ENCODE measurements around the gene PCA3. TPM values are rescaled to one million over a fixed set of nuclear protein-coding genes. Genes with fewer than 3 reads are reported as not detected.

The PCA3 gene
- total and polyA plus RNA-seq, 10 donors, result 0.27 to 0.35 TPM; not detected in 8

- Histone ChIP-seq H3K36me3 (no peaks in the 10 kb centered on the region), H3K4me1 (no peaks in the 10 kb centered on the region), H3K27ac (no peak overlapping the region), H3K9me3 (no peaks in the 10 kb centered on the region), H3K4me3 (no peak overlapping the region), H3K27me3 (replicated peaks in 1 of 7) (peaks cover 0 to 7% (median 0%) of the 10 kb centered on the region in 7 donors)
- 64 to 74% (median 69%) methylated on average over 2 of the region's 2 CpGs for WGBS, 5 donors
- DNase-seq, result no peak
- TF ChIP-seq POLR2A (IDR thresholded peaks at IDR 0.05) (no peak), POLR2AphosphoS5 (IDR thresholded peaks at IDR 0.05) (no peak)
- TF ChIP-seq, protein P1, sequence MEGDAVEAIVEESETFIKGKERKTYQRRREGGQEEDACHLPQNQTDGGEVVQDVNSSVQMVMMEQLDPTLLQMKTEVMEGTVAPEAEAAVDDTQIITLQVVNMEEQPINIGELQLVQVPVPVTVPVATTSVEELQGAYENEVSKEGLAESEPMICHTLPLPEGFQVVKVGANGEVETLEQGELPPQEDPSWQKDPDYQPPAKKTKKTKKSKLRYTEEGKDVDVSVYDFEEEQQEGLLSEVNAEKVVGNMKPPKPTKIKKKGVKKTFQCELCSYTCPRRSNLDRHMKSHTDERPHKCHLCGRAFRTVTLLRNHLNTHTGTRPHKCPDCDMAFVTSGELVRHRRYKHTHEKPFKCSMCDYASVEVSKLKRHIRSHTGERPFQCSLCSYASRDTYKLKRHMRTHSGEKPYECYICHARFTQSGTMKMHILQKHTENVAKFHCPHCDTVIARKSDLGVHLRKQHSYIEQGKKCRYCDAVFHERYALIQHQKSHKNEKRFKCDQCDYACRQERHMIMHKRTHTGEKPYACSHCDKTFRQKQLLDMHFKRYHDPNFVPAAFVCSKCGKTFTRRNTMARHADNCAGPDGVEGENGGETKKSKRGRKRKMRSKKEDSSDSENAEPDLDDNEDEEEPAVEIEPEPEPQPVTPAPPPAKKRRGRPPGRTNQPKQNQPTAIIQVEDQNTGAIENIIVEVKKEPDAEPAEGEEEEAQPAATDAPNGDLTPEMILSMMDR (IDR thresholded peaks at IDR 0.05 in 8 of 11, conservative IDR thresholded peaks at IDR 0.05 in 3 of 11), result no peak
- intact Hi-C loops (cut with DNase I; ENCODE audit: low total_unique reads), result no loop called here
Measured at GRCh38 chr9:76803083-76803482, 38.8 kb downstream of the PCA3 start.

DNA sequence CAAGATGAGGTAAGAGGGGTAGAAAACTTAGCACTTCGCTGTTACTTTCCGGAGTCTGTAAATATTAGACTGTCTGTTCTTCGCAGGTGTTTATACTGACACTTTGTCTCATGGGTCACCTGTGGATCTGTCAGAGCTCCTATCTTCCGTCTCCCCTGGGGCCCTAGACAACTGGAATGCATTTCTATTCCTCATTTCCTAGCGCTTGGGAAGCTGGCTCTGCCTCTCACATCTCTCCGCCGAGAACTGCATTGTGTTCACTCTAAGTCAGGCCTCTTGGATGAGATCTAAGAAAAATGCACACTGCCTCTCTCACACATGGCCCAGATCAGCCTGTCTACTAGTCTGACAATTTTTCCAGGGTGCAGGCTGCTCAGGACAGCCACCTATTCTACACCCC is 39.5 kb downstream of the PCA3 start:
- Histone ChIP-seq H3K36me3 (no peaks in the 10 kb centered on the region), H3K27ac (no peak overlapping the region), H3K4me3 (no peak overlapping the region), H3K9me3 (no peaks in the 10 kb centered on the region), H3K27me3 (replicated peaks in 1 of 7) (peaks cover 0 to 14% (median 0%) of the 10 kb centered on the region in 7 donors), H3K4me1 (no peaks in the 10 kb centered on the region)
- 78 to 92% (median 86%) methylated on average over 7 of the region's 7 CpGs for WGBS, 5 donors
- intact Hi-C loops (cut with DNase I; ENCODE audit: low total_unique reads), result no loop called here
- DNase-seq, result no peak
- TF ChIP-seq POLR2AphosphoS5 (IDR thresholded peaks at IDR 0.05), result no peak
- no peak for TF ChIP-seq POLR2A (IDR thresholded peaks at IDR 0.05)
- TF ChIP-seq, protein P1 (IDR thresholded peaks at IDR 0.05 in 8 of 11, conservative IDR thresholded peaks at IDR 0.05 in 3 of 11), result no peak

DNA sequence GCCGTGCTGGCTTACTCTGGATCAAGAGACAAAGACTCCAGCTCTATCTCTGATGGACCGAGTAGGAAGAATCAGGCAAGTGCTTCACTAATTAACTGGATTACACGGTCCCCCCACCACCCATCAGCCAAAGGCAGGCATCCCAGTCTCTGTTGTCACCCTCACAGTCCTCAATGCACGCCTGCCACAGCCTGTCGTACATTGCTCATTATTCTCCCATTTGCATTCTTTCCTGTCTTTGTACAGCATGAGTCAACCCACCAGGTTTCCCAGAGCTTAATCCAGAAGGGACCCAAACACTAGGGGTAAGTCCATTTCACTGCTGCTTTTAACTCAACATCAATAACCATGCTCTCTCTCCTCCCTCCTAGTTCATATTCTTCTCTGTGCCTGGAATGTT is 44.4 kb downstream of the PCA3 start:
- intact Hi-C loops (cut with DNase I; ENCODE audit: low total_unique reads), result no loop called here
- WGBS, 5 donors, result 62 to 72% (median 68%) methylated on average over 5 of the region's 5 CpGs
- no peak overlapping the region for H3K4me3 ChIP-seq
- no peaks in the 10 kb centered on the region for H3K36me3 ChIP-seq
- no peaks in the 10 kb centered on the region for H3K4me1 ChIP-seq
- TF ChIP-seq, protein P1 (IDR thresholded peaks at IDR 0.05 in 8 of 11, conservative IDR thresholded peaks at IDR 0.05 in 3 of 11), result no peak
- TF ChIP-seq POLR2AphosphoS5 (IDR thresholded peaks at IDR 0.05), result no peak
- no peak for TF ChIP-seq POLR2A (IDR thresholded peaks at IDR 0.05)
- H3K9me3 ChIP-seq, result no peaks in the 10 kb centered on the region
- no peak for DNase-seq
- peaks cover 0 to 36% (median 0%) of the 10 kb centered on the region in 7 donors for H3K27me3 ChIP-seq (replicated peaks in 1 of 7)
- no peak overlapping the region for H3K27ac ChIP-seq

- intact Hi-C loops (cut with DNase I; ENCODE audit: low total_unique reads), result no loop called here
- WGBS, 5 donors, result 26 to 41% (median 31%) methylated on average over 2 of the region's 2 CpGs
- Histone ChIP-seq H3K4me3 (no peak overlapping the region), H3K36me3 (no peaks in the 10 kb centered on the region), H3K9me3 (no peaks in the 10 kb centered on the region), H3K4me1 (no peaks in the 10 kb centered on the region), H3K27ac (no peak overlapping the region), H3K27me3 (replicated peaks in 1 of 7) (peaks cover 0 to 47% (median 0%) of the 10 kb centered on the region in 7 donors)
- no peak for TF ChIP-seq POLR2A (IDR thresholded peaks at IDR 0.05)
- TF ChIP-seq, protein P1 (IDR thresholded peaks at IDR 0.05 in 8 of 11, conservative IDR thresholded peaks at IDR 0.05 in 3 of 11), result peak in 8 of 11 experiments; percentile 10 to 58 (median 50)
- no peak for DNase-seq
Measured at GRCh38 chr9:76810377-76810957, 46.2 kb downstream of the PCA3 start.
